Measurements from ENCODE around the gene FBXW11. TPM values are rescaled to one million over a fixed set of nuclear protein-coding genes. Genes with fewer than 3 reads are reported as not detected.

The FBXW11 gene
- 41.7 TPM for total RNA-seq

DNA sequence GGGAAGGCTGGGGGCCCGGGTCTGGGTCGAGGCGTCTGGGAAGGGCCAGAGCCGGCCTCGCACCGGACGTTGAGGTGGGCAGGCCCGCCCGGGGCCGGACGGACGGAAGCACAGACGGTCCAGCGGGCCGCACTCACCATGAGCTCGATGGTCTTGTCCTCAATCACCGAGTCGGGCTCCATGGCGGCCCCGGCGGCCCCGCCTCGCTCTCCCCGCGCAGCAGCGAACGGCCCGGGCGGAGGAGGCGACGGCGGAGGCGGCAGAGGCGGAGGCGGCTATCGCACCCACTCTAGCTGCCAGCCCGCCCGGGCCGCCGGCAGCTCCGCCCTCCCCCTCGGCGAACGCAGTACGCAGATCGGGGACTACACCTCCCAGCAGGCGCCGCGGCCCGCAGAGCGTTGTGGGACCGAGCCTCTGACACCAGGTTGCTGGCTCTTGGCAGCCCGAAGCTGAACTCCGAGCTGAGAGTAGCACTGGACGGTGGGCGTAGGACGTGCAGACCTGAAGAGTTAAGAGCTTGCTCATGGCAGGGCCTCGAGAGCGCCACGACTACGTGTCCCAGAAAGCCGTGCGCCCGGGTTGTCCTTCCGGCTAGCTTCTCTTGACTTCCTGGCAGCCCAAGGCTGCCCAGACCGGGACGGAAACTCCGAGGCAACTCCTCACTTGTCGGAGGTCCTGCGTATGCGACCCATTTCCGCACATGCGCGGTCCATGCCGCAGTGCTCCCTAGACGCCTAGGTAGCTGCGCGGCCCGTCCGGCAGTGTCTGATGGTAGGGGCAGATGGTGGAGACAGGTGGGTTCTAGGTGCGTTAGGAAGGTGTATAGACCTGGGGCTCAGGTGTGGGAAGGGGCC is at the start of gene FBXW11:
FBXW11 (minus strand) TSS at position 318 of the 854 bp plus-strand sequence; CDS start at position 182, 136 bp downstream.
- DNase-seq (ENCODE audit: low read depth in 2 of 3, low spot score in 2 of 3), result peak; percentile 90 to 97 (median 96)

DNA sequence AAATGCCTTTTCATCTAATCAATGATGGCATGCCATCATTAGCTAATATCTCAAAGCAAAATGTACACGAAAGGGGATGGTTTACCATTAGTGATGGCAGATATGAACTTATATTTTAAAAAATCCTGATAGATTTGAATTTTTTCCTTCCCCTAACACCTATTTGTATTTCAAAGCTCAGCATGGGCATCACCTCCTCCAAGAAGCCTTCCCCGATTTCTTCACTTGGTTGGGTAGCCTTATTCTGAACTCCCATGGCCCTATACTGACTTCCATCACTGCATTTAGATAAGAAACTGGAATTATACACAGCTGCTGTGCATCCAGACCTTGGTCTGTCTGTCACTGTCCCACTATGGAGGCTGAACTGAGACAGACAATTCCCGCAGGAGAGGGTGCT is 49.6 kb upstream of the FBXW11 start:
- no peak for DNase-seq (ENCODE audit: low read depth in 2 of 3, low spot score in 2 of 3)

DNA sequence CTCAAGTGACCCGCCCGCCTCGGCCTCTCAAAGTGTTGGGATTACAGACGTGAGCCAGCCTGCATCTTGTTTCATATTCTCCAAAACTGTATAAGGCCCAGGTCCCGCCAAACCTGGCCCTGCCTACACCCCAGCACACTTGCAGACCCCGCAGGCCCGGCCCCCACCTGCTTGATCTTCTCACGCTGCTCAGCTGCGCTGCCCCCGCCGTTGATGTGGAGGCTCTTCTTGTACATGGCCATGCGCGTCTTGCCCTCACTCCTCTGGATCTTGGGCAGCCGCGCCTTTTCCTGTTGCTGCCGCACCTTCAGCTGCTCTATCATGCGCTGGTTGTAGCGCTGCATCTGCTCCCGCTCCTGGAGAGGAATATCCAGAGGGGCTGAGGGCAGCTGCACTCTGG is 49.0 kb upstream of the FBXW11 start:
- DNase-seq (ENCODE audit: low read depth in 2 of 3, low spot score in 2 of 3), result no peak

DNA sequence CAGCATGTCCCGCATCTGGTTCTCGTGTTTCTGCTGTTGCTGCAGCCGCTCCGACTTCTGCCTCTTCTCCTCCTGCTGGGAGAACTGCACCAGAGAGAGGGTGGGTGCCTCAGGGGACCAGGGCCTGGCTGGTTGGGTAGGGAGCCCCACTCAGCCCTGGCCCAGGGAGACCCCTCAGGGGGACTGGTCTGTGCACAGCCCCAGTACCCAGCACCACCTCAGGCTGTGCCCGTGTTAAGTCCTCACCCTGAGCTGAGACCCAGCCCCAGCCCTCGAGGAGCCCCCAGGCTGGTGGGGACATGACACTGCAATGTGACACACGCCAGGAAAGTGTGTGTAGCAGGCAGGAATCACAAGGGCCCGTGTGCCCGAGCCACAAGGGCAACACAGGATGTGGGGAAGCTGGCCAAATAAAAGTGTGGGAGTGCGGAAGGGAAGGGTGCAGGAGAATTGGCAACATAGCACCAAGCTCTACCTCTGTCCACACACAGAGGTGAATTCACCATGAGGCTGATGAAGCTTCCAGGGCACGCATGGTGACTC is 48.2 kb upstream of the FBXW11 start:
- no peak for DNase-seq (ENCODE audit: low read depth in 2 of 3, low spot score in 2 of 3)

DNA sequence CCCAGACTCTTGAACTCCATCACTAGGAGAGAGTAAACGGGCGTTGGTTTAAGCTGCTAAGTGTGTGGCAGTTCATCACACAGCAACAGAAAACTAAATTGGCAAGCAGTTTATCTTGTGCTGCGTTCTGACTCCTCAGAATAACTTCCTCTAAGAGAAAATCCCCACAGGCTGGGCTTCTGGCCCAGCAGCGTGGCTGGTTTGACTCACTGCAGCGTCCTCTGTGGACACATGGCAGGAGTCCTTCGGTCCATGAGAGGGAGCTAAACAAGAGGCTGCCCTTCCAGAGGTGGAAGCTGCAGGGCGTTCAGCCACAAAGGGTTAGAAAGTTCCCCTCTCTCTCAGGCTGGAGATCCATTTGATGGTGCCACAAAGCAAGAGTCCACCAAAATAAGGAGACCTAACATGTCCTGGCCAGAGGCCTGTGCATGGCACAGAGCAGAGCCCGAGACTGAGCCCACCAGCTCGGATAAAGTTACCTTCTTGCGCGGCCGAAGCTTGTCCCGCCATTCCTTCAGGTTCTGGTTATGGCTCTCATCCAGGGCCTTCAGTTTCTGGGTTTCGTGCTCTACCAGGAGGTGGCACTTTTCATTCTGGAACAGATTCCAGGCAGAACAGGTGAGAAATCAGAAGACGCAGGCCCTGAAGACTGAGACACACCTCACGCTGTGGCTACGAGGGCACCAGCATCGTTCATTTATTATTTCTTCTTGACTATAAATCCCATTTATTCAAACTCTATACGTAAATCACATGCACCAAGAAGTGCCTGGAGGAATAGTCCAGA is 46.2 kb upstream of the FBXW11 start:
- DNase-seq (ENCODE audit: low read depth in 2 of 3, low spot score in 2 of 3), result no peak

DNA sequence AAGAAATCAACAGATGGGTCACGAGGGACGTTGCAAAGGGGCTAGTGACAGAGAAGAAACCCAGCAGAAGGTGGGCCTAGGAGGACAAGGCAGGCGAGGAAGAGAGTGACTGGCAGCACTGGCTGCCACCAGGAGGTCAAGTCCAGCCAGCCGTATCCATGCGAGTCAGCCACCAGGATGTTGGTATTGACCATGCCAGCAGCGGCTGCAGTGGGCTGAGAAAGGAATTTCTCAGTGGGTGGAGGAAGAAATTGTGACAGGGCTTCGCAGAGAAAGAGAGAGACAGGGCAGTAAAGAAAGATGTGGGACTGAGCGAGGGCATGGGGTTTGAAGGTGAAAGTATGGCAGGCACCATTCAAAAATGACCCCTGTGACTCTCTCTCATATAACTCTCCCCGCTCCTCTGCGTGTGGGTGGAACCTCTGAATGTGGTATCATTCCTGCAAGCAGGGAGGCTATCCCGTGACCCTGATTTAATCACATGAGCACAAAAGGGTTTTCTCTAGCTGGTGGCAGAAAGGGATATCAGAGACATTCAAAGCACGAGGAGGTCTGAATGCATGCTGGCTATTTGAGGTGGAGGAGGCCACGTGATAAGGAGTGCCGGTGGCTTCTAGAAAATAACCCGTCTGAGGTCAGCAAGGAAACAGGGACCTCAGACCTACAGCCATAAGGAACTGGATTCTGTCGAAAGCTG is 45.4 kb upstream of the FBXW11 start:
- DNase-seq (ENCODE audit: low read depth in 2 of 3, low spot score in 2 of 3), result no peak

DNA sequence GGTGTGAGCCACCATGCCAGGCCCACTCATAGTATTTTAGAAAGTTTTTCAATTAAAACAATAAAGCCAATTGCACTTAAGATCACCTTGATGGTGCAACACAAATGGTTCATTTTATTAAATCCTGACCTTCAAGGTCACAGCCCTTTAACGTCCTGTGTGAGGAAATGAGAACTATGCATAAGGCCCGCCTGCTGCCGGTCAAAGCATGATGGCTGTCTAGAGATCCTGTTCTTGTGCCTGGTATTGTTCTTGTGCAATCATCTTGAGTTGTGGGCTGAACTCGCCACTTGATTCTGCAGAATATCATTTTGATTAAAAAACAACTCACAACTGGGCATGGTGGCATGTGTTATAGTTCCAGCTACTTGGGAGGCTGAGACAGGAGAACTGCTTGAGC is 43.6 kb upstream of the FBXW11 start:
- no peak for DNase-seq (ENCODE audit: low read depth in 2 of 3, low spot score in 2 of 3)

DNA sequence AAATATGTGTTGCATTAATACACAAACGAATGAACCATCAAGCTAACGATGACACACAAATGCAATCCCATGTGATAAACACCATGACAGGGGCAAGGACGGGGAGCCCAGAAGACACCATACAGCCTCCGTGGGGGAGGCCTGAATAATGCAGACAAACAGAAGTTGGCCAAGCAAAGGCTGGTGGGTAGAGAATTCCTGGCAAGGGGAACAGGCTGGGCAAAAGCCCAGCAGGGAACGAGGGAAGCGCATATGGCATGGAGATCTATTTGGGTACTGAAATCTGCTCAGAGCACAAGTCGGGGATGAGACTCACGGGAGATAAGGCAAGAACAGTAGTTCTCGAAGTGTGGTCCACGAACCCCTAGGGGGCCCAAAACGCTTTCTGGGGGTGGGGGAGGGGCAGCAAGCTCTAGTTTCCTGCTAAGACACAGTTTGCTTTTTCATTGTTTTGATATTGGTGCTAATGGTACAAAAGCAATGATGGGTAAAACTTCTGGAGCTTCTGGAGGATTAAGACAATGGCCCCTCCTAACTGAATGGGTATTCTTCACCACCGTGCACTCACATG is 42.9 kb upstream of the FBXW11 start:
- peak in 2 of 3 donors; percentile 9 to 16 for DNase-seq (ENCODE audit: low read depth in 2 of 3, low spot score in 2 of 3)

DNA sequence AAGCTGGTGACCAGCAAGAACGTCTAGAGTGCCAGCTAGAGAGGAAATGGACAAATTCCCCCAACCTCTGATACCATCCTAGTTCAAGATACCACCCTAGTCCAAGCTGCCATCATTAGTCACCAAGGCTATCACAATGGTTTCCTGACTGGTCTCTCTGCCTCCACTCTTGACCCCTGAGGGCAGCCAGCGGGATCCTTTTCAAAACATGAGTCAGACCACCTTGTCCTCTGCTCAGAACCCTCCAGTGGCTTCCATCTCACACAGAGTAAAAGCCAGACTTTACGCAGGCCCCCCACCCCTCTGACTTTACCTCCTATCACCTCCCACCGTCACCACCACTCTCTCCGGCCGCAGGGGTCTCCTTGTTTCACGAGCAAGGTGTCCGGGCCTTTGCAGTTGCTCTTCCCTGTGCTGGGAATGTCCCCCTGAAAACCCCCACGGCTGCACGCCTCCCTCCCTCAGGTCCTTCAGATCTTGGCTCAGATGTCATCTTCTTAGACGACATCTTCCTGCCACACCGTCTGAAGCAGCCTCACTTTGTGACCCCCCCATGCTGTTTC is 42.2 kb upstream of the FBXW11 start:
- DNase-seq (ENCODE audit: low read depth in 2 of 3, low spot score in 2 of 3), result no peak

DNA sequence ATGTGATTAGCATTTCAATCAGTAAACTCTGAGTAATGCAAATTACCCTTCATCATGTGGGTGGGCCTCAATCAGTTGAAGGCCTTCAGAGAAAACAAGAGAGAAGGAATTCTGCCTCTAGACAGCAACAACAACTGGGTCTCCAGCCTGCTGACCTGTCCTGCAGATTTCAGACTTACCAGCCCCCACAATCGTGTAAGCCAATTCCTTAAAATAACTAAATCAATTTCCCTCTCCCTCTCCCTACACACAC is 41.7 kb upstream of the FBXW11 start:
- no peak for DNase-seq (ENCODE audit: low read depth in 2 of 3, low spot score in 2 of 3)

DNA sequence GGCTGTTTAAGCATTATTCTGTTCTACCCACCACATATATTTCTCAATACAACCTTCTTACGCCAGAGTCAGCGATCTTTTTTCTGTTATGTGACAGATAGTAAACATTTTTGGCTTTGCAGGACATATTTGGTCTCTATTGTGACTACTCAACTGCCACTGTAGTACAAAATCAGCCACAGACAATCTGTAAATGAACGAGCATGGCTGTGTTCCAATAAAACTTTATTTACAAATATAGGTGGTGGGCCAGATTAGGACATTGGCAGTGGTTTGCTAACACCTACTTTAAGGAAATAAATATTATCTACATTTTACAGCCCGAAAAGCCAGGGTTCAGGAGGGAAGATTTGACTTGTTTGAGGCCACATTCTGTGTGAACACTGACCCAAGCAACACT is 40.2 kb upstream of the FBXW11 start:
- no peak for DNase-seq (ENCODE audit: low read depth in 2 of 3, low spot score in 2 of 3)

DNA sequence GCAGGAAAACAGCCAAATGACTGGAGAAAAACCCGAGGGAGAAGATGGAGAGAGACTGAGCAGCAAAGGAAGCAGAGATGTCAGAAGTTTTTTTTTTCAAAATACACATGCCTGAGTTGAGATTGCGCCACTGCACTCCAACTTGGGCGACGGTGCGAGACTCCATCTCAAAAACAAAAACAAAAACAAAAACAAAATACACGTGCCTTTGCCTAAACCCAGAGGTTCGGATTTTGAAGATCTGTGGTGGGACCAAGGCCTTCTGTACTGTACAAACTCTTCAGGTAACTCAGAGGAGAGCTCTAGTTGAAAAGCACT is 38.8 kb upstream of the FBXW11 start:
- DNase-seq (ENCODE audit: low read depth in 2 of 3, low spot score in 2 of 3), result no peak

DNA sequence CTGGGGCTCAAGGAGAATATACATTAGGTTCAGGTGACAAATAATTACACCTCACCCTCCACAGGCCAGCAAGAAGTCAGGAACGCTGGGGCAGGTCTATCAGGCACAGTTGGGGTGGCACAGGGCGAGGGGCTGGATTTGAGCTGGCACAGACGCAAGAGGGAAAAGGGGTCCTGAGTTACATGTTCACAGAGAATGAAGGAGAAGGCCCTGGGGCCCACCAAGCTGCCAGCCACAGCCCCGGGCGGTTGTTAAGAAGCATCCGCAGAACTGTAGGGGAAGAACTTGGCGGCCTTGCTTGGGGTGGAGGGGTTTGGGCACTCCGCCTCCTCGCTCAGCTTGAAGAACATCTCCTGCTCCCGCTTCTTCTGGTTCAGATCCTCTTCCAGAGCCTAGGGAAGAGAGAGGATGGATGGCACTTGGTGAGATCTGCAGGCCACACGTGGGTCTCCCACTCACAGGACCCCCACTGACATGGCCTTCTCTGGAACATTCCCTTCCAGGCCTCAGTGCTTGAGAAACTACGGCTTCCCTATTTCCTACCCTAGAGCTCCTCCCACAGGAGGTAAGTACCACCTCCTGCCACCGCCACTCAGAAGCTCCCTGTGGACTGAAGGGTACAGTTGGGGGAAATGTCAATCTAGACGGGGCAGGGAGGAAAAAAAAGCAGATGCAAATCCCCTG is 38.3 kb upstream of the FBXW11 start:
- peak in 1 of 3 donors; percentile 10 for DNase-seq (ENCODE audit: low read depth in 2 of 3, low spot score in 2 of 3)

DNA sequence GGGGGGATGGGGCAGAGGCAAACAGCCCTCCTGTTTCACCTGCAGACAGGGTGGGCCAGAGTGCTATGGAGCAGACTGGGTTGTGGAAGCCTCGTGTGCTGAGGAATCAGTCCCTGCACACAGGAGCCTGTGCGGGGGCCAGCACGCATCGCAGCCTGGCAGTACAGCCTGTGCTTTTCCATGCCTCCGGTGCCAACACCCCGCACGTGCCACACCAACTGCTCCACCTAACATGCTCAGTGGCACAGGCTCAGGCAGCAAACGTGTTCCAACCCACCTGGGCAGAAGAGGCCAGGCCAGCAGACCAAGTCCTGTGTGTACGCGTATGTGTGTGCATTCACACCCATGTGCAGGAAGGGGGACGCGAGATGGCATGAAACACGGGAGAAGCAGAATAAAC is 37.4 kb upstream of the FBXW11 start:
- no peak for DNase-seq (ENCODE audit: low read depth in 2 of 3, low spot score in 2 of 3)

DNA sequence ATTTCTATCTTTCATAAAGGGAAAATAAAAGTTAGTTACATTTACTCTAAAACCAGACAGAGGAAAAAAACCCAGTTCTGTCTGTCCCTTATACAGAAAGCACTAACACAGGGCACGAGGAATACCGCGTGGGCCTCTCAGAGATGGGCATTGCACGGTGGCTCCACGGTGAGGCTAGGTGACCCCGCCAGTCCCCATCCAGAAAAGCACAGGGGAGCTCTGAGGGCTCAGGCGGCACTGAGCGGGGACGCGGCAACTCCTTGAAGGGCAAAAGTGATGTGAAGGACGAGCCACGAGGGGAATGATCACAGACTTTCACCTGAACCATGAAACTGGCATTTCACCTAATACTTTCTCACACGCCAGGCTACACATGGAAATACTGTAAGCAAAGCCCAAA is 35.7 kb upstream of the FBXW11 start:
- no peak for DNase-seq (ENCODE audit: low read depth in 2 of 3, low spot score in 2 of 3)

DNA sequence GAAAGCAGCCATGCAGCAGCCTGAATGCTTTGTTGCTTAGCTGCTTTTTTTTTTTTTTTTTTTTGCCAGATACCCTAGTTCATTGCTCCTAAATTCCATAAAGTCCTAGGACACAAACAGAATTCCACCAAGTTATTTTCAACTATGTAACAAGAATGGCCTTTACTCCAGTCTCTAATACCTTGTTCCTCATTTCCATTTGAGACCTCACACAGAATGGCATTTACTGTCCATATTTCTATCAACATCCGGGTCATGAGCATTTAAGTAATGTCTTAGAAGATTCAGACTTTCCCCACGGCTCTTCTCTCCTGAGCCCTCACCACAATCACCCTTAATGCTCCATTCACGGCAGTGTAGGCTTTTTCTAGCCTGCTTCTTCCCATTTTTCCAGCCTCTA is 31.7 kb upstream of the FBXW11 start:
- no peak for DNase-seq (ENCODE audit: low read depth in 2 of 3, low spot score in 2 of 3)

DNA sequence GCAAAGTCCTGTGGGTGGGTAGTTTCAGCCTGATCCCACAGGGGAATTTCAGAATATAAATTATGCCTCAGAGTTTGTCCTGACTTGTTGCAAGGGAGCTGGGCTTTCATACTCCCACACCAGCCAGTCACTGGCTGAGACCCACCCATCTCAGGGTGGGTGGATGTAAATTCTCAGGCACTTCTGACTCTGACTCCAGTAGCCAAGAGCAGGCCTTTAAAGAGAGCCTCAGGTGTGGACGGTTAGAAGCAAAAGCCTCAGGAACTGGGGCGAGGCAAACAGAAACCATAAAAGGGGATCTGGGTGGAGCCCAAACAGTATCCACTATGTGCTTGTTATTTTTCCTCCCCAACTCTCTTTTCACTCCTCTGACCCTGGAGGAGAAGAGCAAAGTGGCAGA is 28.6 kb upstream of the FBXW11 start:
- peak in 1 of 3 donors; percentile 16 for DNase-seq (ENCODE audit: low read depth in 2 of 3, low spot score in 2 of 3)

DNA sequence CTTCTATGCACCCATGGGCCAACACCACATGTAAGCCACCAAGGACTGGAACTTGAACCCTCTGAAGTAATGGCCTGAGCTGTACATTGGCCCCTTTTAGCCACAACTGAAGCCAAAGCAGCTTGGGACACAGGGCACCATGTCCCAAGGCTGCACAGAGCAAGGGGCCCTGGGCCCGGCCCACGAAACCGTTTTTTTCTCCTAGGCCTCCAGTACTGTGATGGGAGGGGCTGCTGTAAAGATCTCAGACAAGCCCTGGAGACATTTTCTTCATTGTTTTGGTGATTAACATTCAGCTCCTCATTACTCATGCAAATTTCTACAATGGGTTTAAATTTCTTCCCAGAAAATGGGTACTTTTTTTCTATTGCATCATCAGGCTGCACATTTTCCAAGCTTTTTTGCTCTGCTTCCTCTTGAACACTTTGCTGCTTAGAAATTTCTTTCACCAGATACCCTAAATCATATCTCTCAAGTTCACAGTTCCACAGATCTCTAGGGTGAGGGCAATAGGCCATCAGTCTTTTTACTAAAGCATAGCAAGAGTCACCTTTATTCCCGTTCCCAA is 25.5 kb upstream of the FBXW11 start:
- no peak for DNase-seq (ENCODE audit: low read depth in 2 of 3, low spot score in 2 of 3)

DNA sequence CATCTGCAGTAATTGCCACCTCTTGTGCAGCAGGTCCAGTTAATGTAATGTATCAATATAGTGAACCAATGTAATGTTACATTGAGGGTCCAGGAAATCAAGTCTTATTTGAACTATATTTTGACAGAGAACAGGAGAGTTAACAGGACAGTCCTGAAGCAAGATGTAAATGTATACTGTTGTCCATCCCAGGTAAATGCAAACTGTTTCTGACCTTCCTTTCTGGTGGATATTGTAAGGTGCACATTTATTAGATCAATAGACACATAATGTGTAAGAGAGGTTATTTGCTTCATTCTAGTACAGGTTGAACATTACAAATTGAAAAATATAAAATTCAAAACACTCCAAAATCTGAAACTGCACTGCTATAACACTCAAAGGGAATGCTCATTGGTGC is 23.4 kb upstream of the FBXW11 start:
- no peak for DNase-seq (ENCODE audit: low read depth in 2 of 3, low spot score in 2 of 3)

DNA sequence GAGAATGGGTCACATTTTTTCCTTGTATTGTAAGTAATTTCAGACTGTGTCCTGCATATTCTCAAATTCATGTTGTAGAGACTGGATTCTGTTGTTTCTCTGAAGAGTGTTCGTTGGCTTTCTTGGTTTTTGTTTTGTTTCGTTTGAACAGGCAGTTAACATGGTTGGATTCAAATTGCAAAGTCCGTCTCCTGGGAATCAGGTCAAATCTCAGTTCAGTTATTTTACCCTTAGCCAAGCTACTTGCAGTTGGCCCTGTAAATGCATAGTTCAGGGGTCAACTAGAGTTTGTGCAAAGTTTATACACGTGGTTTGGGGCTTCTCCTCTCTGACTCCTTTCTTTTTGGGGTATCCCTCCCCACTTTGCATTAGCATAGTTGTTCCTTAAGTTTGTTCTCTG is 21.7 kb upstream of the FBXW11 start:
- DNase-seq (ENCODE audit: low read depth in 2 of 3, low spot score in 2 of 3), result no peak
